Renal cortical epithelial cell (primary cell): ENCODE measurements around the gene RBM10. TPM values are rescaled to one million over a fixed set of nuclear protein-coding genes. Genes with fewer than 3 reads are reported as not detected.

Source experiments
- DNase-seq: peaks from one replicate; pipeline ENCODE4 v3.0.0-alpha.2; 2011; ENCODE audit warnings: low read depth
- total RNA-seq: library from RNA; depleted of rRNA; stranded (reverse); fragments of >200 nt; gene quantifications from 2 replicates; pipeline ENCODE4 v1.2.3, GENCODE V29; 2014

RBM10 gene
- total RNA-seq, 1 donor from 2014 or later: 50.2 TPM

DNA sequence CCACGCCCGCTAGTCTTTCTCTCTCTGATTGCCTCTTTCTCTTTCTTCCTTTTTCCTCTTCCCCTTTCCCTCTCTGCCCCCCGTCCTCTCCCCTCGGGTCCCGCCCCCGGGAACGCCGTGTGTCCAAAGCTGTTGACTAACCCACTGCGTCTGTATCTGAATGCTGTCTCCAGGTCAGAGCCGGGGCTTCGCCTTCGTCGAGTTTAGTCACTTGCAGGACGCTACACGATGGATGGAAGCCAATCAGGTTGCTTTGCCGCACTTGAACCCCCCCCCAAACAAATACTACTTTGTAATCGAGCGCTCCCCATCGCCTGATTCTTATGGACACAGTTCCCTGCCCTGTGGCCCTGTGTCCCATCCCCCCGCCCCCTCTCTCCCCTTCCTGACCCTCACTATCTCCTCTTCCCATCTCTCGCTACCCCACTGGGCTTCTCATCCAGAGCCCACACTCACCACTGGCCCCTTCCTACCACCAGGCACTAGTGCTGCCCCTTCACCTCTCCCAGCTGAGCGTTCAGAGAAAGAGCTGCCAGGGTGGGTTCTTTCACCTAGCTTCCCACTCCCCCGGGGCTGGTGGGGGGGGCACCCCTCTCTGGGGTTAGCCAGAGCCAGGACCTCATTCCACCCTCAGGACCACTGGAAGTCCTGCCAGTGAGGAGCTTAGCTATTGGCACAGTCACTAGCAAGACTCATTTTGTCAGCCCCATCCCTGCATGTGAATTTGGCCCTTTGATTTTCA, 30.0 kb downstream of the RBM10 start:
- DNase-seq: no peak

DNA sequence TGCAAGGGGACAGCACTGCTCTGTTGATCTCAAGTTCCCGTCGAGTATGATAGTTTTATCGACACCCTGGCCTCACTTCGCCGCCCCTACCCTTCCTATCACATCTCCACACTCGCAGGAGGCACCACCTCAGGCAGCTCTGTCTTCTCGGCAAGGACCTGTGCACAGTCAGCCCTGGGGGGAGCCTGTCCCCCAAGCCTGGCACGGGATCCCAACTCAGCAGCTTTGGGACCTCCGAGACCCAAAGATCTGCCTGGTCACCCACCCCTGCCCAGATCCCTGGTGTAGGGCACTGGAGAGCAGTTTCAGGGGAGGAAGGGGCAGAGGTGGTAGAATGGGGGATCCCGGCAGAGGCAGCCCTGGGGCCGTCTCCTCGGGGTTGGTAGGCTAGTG, 30.6 kb downstream of the RBM10 start:
- no peak for DNase-seq

DNA sequence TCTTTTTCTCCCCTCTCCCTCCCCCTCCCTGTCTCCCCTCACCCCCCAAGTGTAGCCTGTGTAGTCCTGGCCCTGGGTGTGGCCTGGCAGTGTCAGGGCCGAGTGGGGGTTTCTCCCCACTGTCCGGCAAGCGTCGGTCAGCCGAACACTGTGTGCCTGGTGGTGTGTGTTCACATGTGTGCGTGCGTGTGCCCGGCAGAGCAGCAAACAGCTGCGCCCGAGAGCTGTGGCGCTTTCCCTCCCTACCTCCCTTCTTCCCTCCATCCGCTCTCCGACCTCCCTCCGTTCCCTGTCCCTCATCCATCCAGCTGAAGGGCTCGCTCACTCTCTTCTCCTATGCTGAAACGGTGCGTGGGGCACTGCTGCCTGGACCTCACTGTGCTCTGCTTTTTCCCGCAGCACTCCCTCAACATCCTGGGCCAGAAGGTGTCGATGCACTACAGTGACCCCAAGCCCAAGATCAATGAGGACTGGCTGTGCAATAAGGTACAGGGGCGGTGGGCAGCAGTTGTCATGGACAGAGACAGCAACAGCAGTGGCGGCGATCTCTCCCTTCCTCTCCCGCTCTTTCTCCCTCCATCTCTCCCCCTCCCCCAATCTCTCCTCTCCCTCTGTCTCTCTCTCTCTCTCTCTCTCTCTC, 31.2 kb downstream of the RBM10 start:
- DNase-seq: no peak

DNA sequence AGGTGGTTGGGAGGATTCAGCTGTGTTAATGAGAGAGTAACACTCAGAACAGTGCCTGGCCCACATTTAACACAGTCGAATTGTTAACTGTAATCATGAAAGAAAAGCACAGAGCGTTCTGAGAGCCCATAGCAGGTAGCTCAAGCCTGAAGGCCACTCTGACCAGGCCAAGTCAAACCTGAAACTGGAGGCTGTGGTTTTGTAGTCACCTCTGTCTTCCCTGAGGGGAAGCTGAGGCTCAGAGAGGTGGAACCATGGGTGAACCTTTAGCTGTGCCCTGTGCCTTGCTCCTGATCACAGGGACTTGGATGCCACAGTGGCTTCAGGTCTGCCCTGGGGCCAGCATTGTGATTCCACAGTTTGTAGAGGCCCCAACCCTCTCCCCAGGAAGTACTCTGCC, 32.1 kb downstream of the RBM10 start:
- no peak for DNase-seq

DNA sequence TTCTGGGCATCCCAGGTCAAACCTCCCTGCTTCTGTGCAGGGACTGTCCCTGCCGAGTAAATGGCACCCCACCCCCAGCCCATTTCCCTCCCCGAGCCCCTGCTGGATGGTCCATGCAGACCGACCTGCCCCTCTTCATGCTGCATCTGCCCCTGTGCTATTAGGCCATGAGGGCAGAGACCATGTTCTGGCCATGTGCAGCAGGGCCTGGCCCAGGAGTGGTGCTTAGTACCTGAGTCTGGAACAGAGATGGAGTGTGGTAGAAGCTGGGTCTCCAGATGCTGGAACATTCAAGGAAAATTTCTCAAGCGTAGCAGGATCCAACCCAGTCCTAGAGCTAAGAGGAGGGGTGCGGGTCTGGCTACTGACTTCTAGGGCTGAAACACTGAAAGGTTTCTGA, 33.3 kb downstream of the RBM10 start:
- no peak for DNase-seq

DNA sequence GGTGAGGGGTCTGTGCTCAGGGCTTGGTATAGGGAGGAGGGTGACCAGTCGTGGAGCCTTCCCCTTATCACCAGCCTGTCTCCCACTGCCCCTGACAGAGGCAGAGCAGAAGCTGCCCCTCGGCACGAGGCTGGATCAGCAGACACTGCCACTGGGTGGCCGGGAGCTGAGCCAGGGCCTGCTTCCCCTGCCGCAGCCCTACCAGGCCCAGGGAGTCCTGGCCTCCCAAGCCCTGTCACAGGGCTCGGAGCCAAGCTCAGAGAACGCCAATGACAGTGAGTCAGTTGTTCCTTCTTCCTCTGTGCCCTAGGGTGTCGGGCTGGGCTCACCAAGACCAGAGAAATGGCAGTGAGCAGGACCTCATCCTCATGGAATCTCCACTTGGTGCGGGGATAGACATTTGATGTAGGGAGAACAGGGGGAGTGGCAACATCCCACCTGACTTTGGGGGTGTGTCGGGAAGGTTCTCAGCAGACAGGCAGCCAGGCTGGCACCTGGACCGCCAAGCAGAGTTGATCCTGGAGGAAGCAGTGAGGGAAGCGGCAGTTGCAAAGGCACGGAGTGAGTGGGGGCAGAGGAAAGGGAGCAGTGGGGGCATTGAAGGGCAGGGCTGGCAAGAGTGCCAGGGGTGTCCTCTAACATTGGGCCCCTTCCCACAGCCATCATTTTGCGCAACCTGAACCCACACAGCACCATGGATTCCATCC, 34.4 kb downstream of the RBM10 start:
- DNase-seq: no peak

DNA sequence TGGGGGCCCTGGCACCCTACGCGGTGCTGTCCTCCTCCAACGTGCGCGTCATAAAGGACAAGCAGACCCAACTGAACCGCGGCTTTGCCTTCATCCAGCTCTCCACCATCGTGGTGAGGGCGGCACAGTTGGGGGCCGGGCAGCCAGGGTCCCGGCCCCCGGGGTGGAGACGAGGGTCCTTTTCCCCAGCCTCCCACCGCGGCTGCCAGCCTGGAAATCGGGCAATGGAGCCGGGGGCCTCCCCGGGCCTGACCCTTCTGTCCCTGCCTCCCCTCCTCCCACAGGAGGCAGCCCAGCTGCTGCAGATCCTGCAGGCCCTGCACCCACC, 34.9 kb downstream of the RBM10 start:
- DNase-seq: no peak

DNA sequence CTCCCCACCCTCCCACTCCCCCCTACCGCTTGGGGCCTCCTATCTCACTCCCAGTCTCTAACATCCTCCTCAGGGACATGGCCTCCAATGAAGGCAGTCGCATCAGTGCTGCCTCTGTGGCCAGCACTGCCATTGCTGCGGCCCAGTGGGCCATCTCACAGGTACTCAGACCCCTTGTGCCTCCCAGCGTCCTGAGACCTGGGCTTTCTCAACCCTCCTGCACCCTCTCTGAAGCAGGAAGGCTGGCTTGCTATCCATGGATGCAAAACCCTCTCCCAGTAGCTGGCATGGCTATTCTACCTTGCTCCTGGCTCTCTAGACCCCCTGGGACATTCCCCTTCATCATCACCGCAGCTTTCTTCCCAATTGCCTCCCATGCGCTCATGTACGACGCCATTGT, 35.3 kb downstream of the RBM10 start:
- DNase-seq: no peak

DNA sequence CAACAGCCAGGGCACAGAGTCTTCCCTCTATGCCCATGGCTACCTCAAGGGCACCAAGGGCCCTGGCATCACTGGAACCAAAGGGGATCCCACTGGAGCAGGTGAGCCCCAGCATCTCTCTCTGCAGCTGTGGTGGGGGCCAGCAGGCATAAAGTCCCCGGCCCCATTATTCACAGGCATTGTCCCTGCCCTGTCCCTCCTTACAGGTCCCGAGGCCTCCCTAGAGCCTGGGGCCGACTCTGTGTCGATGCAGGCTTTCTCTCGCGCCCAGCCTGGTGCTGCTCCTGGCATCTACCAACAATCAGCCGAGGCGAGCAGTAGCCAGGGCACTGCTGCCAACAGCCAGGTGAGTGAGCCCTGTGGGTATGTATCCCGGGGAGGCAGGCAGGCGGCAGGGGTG, 36.3 kb downstream of the RBM10 start:
- DNase-seq: no peak

DNA sequence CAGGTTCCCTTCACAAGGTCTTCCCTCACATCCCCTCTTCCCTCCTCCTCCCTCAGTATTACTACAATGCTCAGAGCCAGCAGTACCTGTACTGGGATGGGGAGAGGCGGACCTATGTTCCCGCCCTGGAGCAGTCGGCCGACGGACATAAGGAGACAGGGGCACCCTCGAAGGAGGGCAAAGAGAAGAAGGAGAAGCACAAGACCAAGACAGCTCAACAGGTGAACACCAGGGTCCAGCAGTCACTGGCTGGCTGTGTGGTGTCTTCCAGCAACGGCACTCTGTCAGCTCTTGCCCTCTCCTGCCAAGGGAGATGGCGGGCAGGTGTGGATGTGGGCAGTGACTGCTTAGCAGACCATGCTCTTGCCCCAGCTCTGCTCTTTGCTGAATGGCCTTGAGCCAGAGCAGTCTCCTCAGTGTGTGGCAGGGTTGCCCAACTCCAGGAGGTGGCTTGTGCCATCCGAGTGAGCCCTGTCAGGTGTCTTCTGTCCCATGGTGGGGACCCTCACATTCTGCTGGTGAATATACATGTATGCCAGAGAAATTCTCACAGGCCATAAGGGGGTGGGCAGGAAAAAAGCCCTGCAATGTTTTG, 37.2 kb downstream of the RBM10 start:
- DNase-seq: no peak

DNA sequence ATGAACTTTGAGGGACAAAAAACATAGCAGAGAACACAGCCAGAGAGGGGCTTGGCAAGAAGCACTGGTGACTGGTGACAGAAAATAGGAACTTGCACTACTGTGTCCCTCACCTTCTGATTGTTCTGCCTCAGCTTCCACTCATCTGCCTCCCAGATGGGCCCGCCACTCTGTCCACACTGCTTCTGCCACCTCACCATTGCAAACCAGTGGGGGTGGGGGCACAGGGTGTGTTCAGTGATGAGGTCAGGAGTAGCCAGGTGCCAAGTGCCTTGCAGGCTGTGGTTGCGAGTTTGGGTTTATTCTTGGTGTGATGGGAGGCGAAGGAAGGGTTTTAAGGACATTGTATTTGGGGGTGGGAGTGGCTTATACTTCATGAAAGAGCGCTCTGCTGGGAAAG, 39.5 kb downstream of the RBM10 start:
- no peak for DNase-seq

DNA sequence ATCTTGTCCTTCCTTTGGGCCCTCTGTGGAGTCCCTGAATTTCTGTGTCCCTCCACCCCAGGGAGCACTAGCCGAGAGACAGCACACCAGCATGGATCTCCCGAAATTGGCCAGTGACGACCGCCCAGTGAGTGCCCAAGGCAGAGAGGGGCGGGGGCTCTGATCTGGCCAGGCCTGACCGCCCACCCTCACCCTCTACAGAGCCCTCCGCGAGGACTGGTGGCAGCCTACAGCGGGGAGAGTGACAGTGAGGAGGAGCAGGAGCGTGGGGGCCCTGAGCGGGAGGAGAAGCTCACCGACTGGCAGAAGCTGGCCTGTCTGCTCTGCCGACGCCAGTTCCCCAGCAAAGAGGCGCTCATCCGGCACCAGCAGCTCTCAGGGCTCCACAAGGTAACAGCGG, 40.2 kb downstream of the RBM10 start:
- no peak for DNase-seq

DNA sequence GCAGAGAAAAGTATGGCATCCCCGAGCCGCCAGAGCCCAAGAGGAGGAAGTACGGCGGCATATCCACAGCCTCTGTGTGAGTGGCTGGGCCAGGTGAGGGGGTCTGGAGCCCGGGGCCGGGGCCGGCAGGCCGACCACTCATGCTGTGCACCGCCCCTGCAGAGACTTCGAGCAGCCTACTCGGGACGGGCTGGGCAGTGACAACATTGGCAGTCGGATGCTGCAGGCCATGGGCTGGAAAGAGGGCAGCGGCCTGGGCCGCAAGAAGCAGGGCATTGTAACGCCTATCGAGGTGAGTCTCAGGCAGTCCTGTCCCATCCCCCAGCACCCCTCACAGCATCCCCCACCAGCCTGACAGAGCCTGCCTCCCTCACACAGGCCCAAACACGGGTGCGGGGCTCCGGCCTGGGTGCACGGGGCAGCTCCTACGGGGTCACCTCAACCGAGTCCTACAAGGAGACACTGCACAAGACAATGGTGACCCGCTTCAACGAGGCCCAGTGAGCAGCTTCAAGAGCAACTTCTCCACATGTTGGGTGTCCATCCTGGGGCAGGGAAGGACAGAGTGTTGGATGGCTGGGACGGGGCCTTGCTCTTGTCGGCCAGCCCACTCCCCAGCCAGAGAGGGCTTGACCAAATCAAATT, 41.2 kb downstream of the RBM10 start:
- DNase-seq: no peak

DNA sequence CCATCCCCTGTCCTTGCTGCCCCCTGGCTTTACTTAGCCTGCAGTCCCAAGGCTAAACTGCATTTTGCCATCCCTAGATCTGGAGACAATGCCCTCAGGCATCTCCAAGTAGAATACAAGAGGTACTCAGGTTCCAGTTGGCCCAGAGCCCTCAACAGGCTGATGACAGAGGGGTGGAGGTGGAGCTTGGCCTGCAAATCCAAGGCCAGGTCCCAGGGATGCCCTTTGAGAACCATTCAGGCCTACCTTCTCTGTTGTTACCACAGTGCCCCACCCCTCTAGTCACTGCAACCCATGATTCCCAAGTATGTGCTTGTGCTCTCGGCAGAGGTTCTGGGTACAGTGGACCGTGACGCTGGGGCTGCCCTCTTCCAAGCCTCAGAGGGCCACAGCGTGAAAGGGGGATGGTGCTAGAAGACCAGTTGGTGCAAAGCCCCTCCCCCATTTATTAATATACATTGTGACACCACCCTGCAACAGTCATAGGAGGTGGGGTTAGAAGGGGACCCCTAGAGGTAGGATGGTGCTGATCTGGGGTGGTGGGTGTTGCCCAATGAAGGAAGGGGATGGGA, 42.2 kb downstream of the RBM10 start:
- DNase-seq: peak; percentile 77

DNA sequence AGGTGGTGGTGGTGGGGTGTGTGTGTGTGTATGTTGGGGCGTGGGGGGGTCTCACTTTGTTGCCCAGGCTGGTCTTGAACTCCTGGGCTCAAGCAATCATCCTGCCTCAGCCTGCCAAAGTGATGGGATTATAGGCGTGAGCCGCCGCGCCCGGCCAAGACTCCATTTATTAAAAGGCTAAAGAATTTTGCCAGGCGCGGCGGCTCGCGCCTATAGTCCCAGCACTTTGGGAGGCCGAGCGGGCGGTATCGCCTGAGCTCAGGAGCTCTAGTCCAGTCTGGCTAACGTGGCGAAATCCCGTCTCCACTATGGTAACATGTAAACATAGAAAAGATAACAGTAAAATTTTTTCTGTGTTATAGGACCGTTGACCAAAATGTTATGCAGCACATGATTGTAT, 44.9 kb downstream of the RBM10 start:
- no peak for DNase-seq

DNA sequence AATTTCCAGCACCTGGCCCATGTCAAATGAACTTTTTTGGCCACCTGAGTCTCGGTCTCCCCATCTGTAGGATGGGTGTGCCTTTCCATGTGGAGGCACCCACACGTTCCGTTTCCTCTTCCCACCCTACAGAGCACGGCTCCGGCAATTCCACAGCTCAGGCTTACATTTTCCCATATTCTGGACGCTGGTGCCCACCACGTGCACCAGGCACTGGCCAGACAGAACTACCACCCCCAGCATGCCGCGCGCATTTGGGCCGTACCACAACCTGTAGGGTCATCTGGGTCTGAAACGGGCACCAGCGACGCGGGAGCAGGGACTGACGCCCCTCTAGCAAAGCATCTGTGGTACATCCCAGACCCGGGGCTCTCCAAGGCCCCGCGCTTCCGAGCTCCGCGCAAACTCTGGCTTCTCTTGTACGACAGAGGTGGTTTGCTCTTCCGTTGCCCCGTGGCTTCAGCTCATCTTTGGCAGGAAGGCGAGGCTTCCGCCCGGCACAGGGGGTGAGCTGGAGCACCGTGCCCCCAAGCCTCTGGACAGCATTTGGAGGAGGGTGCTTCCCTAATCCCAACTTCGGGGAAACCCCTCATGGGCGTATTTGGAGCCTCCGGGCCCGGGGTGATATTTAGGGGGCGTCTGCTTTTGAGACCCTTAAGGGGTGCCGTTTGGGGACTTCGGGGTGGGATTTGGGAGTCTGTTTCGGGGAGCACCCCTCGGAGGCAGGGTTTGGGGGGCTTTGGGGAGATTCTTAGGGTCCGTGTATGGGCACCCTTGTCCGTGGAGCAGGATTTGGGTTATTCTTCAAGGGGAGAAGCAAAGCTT, 45.6 kb downstream of the RBM10 start:
- peak; percentile 74 for DNase-seq

DNA sequence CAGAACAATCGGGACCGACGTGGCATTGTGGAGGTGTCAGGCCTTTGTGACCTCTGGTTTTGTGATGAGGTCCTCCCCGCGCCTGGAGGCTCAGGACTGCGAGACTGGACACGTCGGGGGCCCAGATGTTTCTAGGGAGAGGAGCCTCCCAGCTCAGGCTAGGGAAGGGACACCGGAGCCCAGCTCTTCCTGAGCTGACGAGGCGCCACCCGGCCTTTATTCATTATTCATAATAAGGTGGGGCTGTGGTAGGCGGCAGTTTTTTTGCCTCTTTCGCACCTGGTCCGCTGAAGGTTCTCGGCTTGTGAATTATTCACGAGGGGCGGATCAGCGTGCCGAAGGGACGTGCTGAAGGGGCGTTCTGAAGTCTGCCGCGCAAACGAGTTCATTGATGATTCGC, 46.3 kb downstream of the RBM10 start:
- no peak for DNase-seq

DNA sequence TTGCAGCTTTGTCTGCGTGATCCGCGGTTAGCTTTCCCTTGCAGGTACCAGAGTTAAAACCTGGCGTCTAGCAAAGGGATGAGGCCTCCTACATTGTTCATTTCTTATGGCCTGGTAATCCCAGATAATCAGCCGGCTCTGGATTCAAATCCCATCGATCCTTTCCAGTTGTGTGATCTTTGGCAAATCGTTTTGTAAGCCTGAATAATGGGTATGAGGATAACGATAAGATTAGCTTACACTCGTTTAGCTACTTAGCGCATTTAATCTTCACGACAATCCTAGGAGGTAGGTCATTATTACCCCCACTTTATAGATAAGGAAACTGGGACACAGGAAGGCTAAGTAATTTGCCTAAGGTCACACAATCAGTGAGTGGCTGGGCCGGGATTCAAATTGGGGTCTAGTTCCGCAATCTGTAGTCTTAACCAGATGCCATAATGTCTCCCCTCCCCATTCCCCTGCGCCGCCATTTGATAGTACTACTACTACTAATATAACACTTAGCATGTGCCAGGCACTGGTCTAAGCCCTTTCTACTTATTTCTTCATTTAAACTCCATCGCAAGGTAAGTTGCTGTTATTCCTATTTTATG, 46.9 kb downstream of the RBM10 start:
- no peak for DNase-seq

DNA sequence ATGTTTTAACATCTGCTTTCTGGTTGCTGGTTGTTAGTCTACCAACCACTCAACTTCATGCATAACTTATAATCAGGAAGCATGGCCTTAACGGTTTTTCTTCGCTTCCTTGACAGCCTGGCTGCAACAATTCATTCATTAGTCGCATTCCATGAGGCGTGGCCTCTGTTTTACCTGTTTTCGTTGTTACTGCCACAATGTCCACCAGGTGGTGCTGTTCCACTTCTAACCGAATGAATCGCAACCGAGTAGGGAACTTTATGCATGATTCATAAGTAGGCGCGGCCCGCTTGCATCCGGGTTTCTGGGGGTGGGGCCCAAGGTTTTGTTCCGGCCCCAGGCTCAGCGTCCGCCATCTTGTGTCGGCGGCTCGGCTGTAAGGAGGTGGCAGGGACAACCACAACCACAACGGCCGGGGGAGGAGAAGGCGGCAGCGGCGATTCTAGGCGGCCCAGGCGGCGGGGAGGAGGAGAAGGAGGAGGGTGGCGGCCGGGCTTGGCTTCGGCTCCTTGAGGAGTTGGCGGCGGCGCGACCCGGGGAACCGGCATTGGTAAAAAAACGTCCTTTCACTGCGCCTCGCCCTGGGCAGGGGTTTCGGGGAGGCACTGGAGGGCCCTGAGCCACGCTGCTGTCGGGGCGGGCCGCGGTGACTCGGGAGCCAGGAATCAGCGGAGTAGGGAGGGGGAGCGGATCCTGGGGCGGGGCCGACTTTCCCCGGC, 48.6 kb downstream of the RBM10 start, which contains the start of gene UBA1:
TSS of gene UBA1 (plus strand) at position 355 of the 719 bp plus-strand sequence. CDS start 4,974 bp downstream, outside the sequence.
- DNase-seq: peak; percentile 92
